Natural killer cell treated with Interleukin-12 subunit alpha and Interleukin-12 subunit beta and Interleukin-15 and Interleukin-18, amount 100 ng/mL, for 72 hours (primary cell): ENCODE measurements around the gene COPS6. TPM values are rescaled to one million over a fixed set of nuclear protein-coding genes. Genes with fewer than 3 reads are reported as not detected.

Experiments
- ATAC-seq, 2 donors: fragments of 150-1000 bp; cut with Tn5 transposase in 1 of 2; sonication (Bioruptor Pico), chemical (Tn5 transposase) in 1 of 2; 2 replicates each; pipeline ENCODE4 v1.10.0; 2021
- DNase-seq: peaks from one replicate; pipeline ENCODE4 v3.0.0; 2022; ENCODE audit warnings: low spot score
- H3K27ac Mint-ChIP-seq, 2 donors: 1 replicate in 1 of 2; 2 replicates in 1 of 2; pipeline ENCODE4 v1.8.0; 2022; ENCODE audit warnings: mixed read lengths in 2 of 2, mild to moderate bottlenecking in 1 of 2, moderate library complexity in 1 of 2
- H3K27me3 Mint-ChIP-seq, 2 donors: 1 replicate in 1 of 2; 2 replicates in 1 of 2; pipeline ENCODE4 v1.8.0; 2022; ENCODE audit warnings: mixed read lengths in 2 of 2
- H3K36me3 Mint-ChIP-seq: one replicate; pipeline ENCODE4 v1.8.0; 2022; ENCODE audit warnings: mixed read lengths
- H3K4me1 Mint-ChIP-seq, 2 donors: 1 replicate in 1 of 2; 2 replicates in 1 of 2; pipeline ENCODE4 v1.8.0; 2022; ENCODE audit warnings: low read depth in 2 of 2, mixed read lengths in 2 of 2, mild to moderate bottlenecking in 1 of 2
- H3K4me3 Mint-ChIP-seq: one replicate; pipeline ENCODE4 v1.8.0; 2022; ENCODE audit warnings: mixed read lengths
- H3K9me3 Mint-ChIP-seq: 2 replicates; pipeline ENCODE4 v1.8.0; 2022; ENCODE audit warnings: mixed read lengths
- total RNA-seq, 2 donors: library from RNA; stranded (reverse); gene quantifications; one replicate each; pipeline ENCODE4 v1.2.3, GENCODE V29; 2022

COPS6 gene
- total RNA-seq, 2 donors from 2014 or later: 81.8 to 88.8 TPM

DNA sequence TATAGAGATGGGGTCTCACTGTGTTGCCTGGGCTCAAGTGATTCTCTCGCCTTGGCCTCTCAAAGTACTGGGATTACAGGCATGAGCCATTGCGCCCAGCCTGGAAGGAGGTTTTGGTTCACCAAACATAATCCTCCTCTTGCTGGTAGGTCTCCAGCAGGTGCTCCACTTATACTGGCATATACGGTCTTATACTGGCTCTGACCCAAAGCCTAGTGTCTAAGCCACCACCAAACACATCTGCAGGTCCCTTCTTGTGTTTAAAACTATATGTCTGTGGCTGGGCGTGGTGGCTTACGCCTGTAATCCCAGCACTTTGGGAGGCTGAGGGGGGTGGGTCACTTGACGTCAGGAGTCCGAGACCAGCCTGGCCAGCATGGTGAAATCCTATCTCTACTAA lies 43.4 kb downstream of the COPS6 start:
- ATAC-seq (no peak), DNase-seq (no peak)
- Mint-ChIP-seq H3K9me3 (no peaks in the 10 kb centered on the region), H3K4me3 (no peak overlapping the region), H3K4me1 (peaks cover 12 to 15% of the 10 kb centered on the region in 2 donors), H3K36me3 (no peaks in the 10 kb centered on the region), H3K27ac (peak overlapping the region in 1 of 2 donors; percentile 39), H3K27me3 (peaks cover 0 to 3% of the 10 kb centered on the region in 2 donors)

DNA sequence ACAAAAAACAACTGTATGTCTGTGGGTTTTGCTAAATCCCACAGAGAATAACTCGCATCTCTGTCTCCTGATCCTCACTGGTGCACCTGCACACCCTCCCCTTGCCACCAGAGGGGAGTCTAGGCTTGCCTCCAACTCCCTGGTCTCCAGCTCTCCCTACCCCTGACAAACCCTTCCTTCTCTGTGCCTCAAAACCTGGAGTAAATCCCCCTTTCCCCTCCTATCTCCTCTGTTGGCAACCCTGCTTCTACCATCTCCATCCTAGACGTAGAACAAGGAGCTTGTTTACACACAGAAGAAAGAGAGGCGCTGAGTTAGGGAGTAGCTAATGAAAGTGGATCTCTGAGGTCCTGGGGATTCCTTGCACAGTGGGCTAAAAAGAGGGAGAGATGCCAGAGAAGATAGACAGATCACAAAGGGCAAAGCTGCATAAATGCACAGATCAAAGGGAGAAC lies 44.0 kb downstream of the COPS6 start:
- H3K4me3 Mint-ChIP-seq: no peak overlapping the region
- no peaks in the 10 kb centered on the region for H3K36me3 Mint-ChIP-seq
- no peaks in the 10 kb centered on the region for H3K9me3 Mint-ChIP-seq

DNA sequence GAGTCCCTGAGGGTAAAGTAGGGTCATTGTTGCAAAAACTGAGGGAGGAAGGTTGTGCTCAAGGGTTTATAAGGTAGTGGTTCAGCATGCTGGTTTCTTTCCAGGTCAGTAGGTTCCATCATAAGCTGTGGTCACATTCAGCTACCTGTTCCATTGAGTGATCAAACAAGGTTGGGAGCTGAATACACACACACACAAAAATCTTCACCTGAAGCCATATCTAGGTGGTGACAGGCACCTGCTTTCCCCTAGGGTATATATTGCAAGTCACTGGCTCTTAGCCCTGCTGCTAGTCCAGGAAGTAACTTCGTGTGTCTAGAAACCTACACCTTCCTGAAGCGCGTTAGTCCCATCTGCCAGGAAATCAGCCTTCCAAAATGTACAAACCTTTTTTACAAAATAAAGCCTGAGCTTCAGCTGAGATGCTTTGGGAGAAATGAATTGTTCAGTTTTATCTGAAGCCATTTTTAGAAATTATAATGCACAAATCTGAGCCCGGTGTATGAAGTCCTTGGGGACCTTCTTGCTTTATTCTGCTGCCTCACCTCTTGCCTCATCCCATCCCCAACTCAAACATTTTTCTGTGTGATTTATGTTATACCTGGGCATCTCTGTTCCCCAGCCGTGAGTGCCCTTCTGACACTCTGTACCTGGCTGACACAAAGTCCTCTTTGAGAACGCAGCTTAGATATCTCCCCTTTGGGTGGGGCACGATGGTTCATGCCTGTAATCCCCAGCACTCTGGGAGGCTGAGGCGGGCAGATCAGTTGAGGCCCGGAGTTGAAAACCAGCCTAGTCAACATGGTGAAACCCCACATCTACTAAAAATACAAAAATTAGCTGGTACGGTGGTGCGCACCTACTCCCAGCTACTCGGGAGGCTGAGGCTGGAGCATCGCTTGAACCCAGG lies 49.3 kb downstream of the COPS6 start:
- Mint-ChIP-seq H3K27ac (no peak overlapping the region), H3K9me3 (no peaks in the 10 kb centered on the region)
- no peak for ATAC-seq

More for the DNA sequence above, 44.0 kb downstream of the COPS6 start:
- peaks cover 0 to 3% of the 10 kb centered on the region in 2 donors for H3K27me3 Mint-ChIP-seq
- H3K27ac Mint-ChIP-seq: peak overlapping the region in 1 of 2 donors; percentile 39
- DNase-seq (no peak), ATAC-seq (peak; percentile 78 to 84)
- H3K4me1 Mint-ChIP-seq: peaks cover 12 to 15% of the 10 kb centered on the region in 2 donors

GRCh38 chr7:100141555-100141949 lies 52.8 kb downstream of the COPS6 start:
- Mint-ChIP-seq H3K27me3 (peaks cover 0 to 3% of the 10 kb centered on the region in 2 donors), H3K27ac (peak overlapping the region; percentile 34 to 61), H3K36me3 (no peaks in the 10 kb centered on the region), H3K4me3 (peak overlapping the region; percentile 26), H3K9me3 (no peaks in the 10 kb centered on the region), H3K4me1 (peaks cover 9 to 13% of the 10 kb centered on the region in 2 donors)
- ATAC-seq: peak; percentile 57 to 79
- DNase-seq: no peak

More for the DNA sequence above, 49.3 kb downstream of the COPS6 start:
- no peak for DNase-seq
- peaks cover 9 to 13% of the 10 kb centered on the region in 2 donors for H3K4me1 Mint-ChIP-seq
- peaks cover 0 to 6% of the 10 kb centered on the region in 2 donors for H3K27me3 Mint-ChIP-seq
- H3K36me3 Mint-ChIP-seq: no peaks in the 10 kb centered on the region
- H3K4me3 Mint-ChIP-seq: no peak overlapping the region

Other genes starting within 250 kb of the COPS6 start
- gene OR2AE1, start 211.9 kb upstream of the COPS6 start, total RNA-seq: under 1 TPM in 1 of 2 donors, not detected in 1; 0.36 TPM
- gene TRIM4, start 169.4 kb upstream of the COPS6 start, total RNA-seq: 10 to 100 TPM; 29.9 to 30.8 TPM
- not detected for gene GJC3, start 159.3 kb upstream of the COPS6 start, total RNA-seq
- gene AZGP1, start 112.9 kb upstream of the COPS6 start, total RNA-seq: not detected
- gene ZKSCAN1, start 73.4 kb upstream of the COPS6 start, total RNA-seq: 10 to 100 TPM; 64.9 to 70.6 TPM
- 10 to 100 TPM in 1 of 2 donors, 1 to 10 TPM in 1; 8.7 to 11.0 TPM for gene ZSCAN21, start 39.2 kb upstream of the COPS6 start, total RNA-seq
- gene ZNF3, start 7.2 kb upstream of the COPS6 start, total RNA-seq: 10 to 100 TPM; 19.6 to 33.6 TPM
- 100 to 1,000 TPM; 248 to 526 TPM for gene MCM7, start 12.4 kb downstream of the COPS6 start, total RNA-seq
- gene AP4M1, start 12.7 kb downstream of the COPS6 start, total RNA-seq: 10 to 100 TPM in 1 of 2 donors, 1 to 10 TPM in 1; 8.9 to 16.9 TPM
- 10 to 100 TPM; 46.3 to 69.1 TPM for gene TAF6, start 30.4 kb downstream of the COPS6 start, total RNA-seq
- 10 to 100 TPM; 17.5 to 19.1 TPM for gene CNPY4, start 30.7 kb downstream of the COPS6 start, total RNA-seq
- 1 to 10 TPM; 3.4 to 6.5 TPM for gene MBLAC1, start 38.0 kb downstream of the COPS6 start, total RNA-seq
- 100 to 1,000 TPM; 124 to 145 TPM for gene LAMTOR4, start 59.9 kb downstream of the COPS6 start, total RNA-seq
- gene TRAPPC14, start 69.8 kb downstream of the COPS6 start, total RNA-seq: 10 to 100 TPM; 46.2 to 52.7 TPM
- gene GAL3ST4, start 79.6 kb downstream of the COPS6 start, total RNA-seq: 1 to 10 TPM in 1 of 2 donors, under 1 TPM in 1; 0.57 to 1.1 TPM
- gene GPC2, start 88.4 kb downstream of the COPS6 start, total RNA-seq: 1 to 10 TPM; 2.6 to 2.7 TPM
- gene STAG3, start 88.9 kb downstream of the COPS6 start, total RNA-seq: 10 to 100 TPM; 13.7 to 24.4 TPM
- 10 to 100 TPM; 32.2 to 43.9 TPM for gene PVRIG, start 131.0 kb downstream of the COPS6 start, total RNA-seq
- not detected for gene SPDYE3, start 218.7 kb downstream of the COPS6 start, total RNA-seq